ENCODE measurements around the gene FOXD4L6. TPM values are rescaled to one million over a fixed set of nuclear protein-coding genes. Genes with fewer than 3 reads are reported as not detected.
"Not testable (repeated sequence)": the region's sequence is repeated elsewhere in the genome, so short reads cannot be mapped to it uniquely, and the experiment has no call there.

The FOXD4L6 gene
- not detected in 2 replicates for polyA plus RNA-seq (2014; cell fraction: cytosol; rRNA removed)
- polyA plus RNA-seq (2014; cell fraction: nucleus; rRNA removed) = 0.40 and 0.41 TPM in 2 replicates

DNA sequence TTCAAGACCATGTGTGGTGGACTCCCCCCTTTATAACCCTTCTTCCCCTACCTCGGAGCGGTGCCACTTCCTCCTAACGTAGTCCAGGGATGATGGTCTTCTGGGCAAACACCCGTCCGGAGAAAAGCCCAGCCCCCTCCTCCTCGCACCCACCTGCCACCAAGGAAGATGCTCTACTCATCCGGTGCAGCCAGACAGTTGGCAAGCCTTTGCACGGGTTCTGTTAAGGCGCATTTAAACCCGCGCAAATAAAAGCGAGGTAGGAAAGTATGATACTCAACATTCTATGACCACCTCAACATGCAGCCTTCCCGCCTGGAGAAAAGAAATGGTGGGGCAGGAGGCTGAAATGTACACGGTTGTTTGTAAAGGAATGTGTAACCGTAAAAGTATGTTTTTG is at the start of gene FOXD4L6:
FOXD4L6 (minus strand) TSS at position 101 of the 400 bp plus-strand sequence. CDS start 298 bp downstream, outside the sequence.
- not testable (repeated sequence) for DNase-seq (ENCODE audit: low spot score)

GRCh38 chr9:41174994-41175393 is 46.5 kb upstream of the FOXD4L6 start:
- not testable (repeated sequence) for DNase-seq (ENCODE audit: low spot score)

- DNase-seq (ENCODE audit: low spot score) = not testable (repeated sequence)
Observed at GRCh38 chr9:41150116-41150515, 21.6 kb upstream of the FOXD4L6 start.

- not testable (repeated sequence) for DNase-seq (ENCODE audit: low spot score)
Observed at GRCh38 chr9:41141878-41142277, 13.4 kb upstream of the FOXD4L6 start.

GRCh38 chr9:41126746-41127446 is 1.6 kb downstream of the FOXD4L6 start:
- DNase-seq (ENCODE audit: low spot score) = not testable (repeated sequence)

DNA sequence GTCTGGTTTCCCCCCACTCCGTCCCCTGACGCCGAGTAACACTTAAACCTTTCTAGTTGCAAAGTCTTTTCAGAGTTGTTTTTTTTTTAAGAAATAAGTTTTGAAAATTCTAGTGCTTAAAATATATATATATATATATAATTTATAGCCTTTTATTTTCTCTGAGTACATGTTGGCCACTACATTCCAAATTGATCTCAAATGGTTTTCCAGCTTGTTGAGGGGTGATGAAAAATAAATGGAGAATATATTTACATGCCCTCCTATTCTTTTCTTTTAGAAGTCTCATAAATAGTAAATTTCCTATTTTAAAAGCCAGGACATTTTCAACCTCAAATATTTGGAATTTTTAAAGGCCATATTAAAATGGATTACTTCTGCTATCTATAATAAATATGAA is 2.5 kb downstream of the FOXD4L6 start:
- not testable (repeated sequence) for DNase-seq (ENCODE audit: low spot score)

GRCh38 chr9:41125109-41125658 is 3.3 kb downstream of the FOXD4L6 start:
- not testable (repeated sequence) for DNase-seq (ENCODE audit: low spot score)

DNA sequence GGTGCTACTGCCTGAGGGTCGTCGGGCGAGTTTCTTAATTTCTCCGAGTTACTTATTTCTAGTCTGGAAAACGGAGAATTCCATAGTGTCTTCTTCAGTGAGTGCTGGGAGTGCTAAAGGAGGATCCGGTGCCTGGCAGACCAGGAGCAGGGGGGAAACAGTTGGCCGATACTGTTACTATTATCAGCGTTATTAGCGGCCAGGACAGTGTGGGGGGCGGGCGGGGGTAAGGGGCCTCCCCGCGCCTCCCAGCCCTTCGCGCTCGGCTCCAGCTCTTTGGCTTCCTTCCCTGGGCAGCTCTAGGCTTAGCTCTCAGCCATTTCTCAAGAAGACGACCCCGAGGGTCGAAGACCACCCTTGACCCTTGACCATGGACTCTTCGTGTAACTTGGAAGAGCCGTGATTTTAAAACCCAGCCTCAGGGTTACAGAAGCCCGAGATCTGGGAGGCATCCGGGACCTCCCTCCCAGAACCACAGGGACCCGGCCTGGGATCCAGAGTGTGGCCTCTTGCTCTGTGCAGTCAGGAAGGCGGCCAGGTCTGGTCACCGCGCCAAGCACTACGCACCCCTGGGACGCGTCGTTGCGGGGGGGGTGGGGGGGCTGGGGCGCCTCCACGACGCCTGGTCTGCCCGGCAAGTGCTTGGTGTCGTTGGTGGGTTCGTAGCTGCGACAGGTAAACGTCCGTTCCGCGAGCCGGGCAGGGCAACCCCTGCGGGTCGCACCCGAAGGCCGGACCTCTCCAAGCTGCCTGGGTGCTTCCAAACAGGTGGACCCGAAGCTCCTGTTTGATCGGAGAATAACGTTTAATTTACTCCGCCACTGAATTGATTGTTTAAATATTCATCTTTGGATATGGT is 4.0 kb downstream of the FOXD4L6 start:
- DNase-seq (ENCODE audit: low spot score) = not testable (repeated sequence)

DNA sequence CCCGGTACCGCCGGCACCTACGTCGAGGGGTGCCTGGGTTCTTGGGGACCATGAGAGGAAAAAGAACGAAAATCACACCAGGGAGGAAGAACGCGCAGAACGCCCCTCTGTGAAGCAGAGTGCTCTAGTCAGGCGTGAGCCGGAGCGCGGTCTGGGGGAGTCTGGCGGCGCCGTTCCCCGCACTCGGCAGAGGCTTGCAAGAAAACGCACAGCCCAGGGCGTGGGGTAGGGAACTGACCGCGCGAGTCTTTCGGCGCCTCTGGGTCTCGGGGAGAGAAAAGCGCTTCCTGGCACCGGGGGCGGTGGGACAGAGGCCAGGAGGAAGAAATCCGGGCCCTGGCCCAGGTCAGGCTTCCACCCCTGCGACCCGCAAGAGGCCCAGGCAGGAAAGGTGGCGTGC is 4.7 kb downstream of the FOXD4L6 start:
- not testable (repeated sequence) for DNase-seq (ENCODE audit: low spot score)

DNA sequence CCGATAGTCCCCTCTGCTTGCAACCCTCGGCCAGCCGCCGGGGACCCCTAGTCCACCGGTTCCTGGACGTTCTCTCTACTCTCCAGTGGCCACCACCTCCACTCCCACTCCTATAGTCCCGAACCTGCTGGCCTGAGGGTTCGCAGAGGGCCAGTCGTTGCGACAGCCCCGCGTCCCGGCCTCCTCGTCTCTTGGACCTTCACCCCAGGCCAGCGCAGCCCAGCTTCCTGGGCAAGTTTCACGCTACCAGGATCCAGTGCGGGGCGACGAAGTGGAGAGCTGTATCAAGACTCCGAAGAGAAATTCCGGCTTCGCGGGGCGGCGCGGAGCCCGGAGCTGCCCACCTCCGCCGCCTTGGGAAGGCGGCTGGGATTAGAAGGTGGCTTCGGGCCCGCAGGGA is 5.1 kb downstream of the FOXD4L6 start:
- not testable (repeated sequence) for DNase-seq (ENCODE audit: low spot score)

GRCh38 chr9:41120696-41121095 is 7.8 kb downstream of the FOXD4L6 start:
- not testable (repeated sequence) for DNase-seq (ENCODE audit: low spot score)

DNA sequence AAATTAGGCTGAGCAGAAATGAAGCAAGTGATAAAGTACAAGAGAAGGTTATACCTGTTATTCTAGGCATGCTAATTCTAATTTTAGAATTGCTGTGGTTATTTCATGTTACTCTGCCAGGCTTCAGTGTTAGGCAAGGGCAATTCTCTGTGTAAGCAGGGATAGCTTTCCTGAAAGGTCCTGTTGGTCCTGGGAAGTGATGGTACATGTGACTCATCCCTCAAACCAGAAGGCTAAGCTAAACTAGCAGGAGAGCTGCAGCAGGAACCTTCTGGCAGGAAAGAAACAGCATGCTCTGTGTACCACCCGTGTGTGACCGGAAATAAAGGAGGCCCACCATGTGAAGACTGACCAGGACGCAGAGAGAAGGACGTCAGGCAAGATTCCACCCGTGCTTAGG is 8.8 kb downstream of the FOXD4L6 start:
- not testable (repeated sequence) for DNase-seq (ENCODE audit: low spot score)

DNA sequence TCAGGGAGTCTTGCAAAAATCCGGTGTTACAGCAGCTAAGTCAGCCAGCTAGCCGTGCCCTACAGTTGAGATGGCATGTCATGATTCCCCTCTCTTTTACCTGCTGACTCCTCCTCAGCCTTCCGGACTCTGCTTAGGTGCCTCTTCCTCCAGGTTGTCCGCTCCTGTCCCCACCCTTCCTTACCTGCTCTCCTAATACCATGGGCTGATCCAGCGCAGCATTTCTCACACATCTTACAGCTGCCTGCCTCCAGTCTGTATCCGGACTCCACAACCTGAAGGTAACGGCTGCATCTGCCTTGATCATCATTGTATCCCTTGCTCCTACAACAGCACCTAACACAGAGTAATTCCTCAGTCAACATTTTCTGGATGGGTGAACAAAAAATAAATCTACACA is 9.2 kb downstream of the FOXD4L6 start:
- not testable (repeated sequence) for DNase-seq (ENCODE audit: low spot score)

GRCh38 chr9:41113348-41113747 is 15.1 kb downstream of the FOXD4L6 start:
- DNase-seq (ENCODE audit: low spot score) = not testable (repeated sequence)

- not testable (repeated sequence) for DNase-seq (ENCODE audit: low spot score)
Observed at GRCh38 chr9:41111414-41111813, 17.1 kb downstream of the FOXD4L6 start.

GRCh38 chr9:41110913-41111312 is 17.6 kb downstream of the FOXD4L6 start:
- not testable (repeated sequence) for DNase-seq (ENCODE audit: low spot score)

- DNase-seq (ENCODE audit: low spot score) = not testable (repeated sequence)
Observed at GRCh38 chr9:41109253-41109652, 19.2 kb downstream of the FOXD4L6 start.

GRCh38 chr9:41108816-41109215 is 19.7 kb downstream of the FOXD4L6 start:
- not testable (repeated sequence) for DNase-seq (ENCODE audit: low spot score)

DNA sequence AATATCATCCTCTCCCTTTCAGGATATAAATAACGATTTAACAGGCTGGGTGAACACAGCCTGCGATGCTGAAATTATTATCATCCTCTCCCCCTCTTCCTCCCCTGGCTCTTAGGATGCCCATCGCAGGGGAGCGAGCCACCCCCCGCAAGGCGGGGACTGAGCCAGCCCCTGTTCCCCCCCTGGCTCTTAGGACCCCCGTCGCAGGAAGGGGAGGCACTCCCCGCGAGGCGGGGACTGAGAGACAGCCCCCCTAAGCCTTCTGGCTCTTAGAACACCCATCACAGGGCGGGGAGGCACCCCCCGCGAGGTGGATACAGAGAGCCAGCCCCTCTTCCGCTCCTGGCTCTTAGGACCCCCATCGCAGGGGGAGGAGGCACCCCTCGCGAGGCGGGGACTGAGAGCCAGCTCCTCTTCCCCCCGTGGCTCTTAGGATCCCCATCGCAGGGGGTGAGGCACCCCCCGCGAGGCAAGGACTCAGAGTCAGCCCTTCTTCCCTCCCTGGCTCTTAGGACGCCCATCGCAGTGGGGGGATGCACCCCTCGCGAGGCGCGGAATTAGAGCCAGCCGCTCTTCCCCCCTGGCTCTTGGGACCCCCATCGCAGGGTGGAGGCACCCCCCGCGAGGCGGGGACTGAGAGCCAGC is 21.9 kb downstream of the FOXD4L6 start:
- not testable (repeated sequence) for DNase-seq (ENCODE audit: low spot score)

GRCh38 chr9:41105557-41106253 is 22.8 kb downstream of the FOXD4L6 start:
- not testable (repeated sequence) for DNase-seq (ENCODE audit: low spot score)

- not testable (repeated sequence) for DNase-seq (ENCODE audit: low spot score)
Observed at GRCh38 chr9:41104542-41104941, 23.9 kb downstream of the FOXD4L6 start.
